ENCODE measurements around the gene SAMD3.
"Not testable (repeated sequence)": the region's sequence is repeated elsewhere in the genome, so short reads cannot be mapped to it uniquely, and the experiment has no call there.

SAMD3 gene

GRCh38 chr6:130122243-130122642, 100.5 kb downstream of the SAMD3 start:
- no peak for TF ChIP-seq CTCF (IDR thresholded peaks at IDR 0.05)
- Mint-ChIP-seq H3K4me1 (no peaks in the 10 kb centered on the region), H3K9me3 (no peaks in the 10 kb centered on the region), H3K27me3 (ENCODE audit: low read depth, poor library complexity) (no peaks in the 10 kb centered on the region), H3K4me3 (no peak overlapping the region), H3K27ac (no peak overlapping the region), H3K36me3 (ENCODE audit: low read depth) (peaks cover 15% of the 10 kb centered on the region)
- no peak for DNase-seq

DNA sequence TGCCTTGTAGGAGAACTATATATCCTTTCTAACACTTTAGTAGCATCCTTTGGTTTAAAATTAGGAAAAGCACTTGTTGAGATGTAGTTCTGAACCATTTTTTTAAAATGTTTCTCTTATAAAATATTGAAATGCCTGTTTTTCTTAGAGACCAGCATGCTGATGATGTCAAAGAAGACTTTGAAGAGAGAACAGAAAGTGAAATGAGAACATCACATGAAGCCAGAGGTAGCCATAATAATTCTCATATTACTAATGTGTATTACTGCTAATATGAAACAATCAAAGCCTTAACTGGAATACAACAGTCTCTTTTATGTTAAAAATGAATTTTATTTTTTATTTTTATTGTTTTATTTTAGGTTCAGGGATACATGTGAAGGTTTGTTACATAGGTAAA, 102.0 kb downstream of the SAMD3 start:
- Mint-ChIP-seq H3K36me3 (ENCODE audit: low read depth) (peaks cover 18% of the 10 kb centered on the region), H3K4me3 (no peak overlapping the region), H3K27ac (no peak overlapping the region)

GRCh38 chr6:130119211-130119610, 103.5 kb downstream of the SAMD3 start:
- DNase-seq: no peak
- Mint-ChIP-seq H3K27me3 (ENCODE audit: low read depth, poor library complexity) (no peaks in the 10 kb centered on the region), H3K4me3 (no peak overlapping the region), H3K36me3 (ENCODE audit: low read depth) (peaks cover 12% of the 10 kb centered on the region), H3K27ac (no peak overlapping the region), H3K9me3 (no peaks in the 10 kb centered on the region), H3K4me1 (peaks cover 6% of the 10 kb centered on the region)
- TF ChIP-seq CTCF (IDR thresholded peaks at IDR 0.05): no peak

More for the DNA sequence above, 102.0 kb downstream of the SAMD3 start:
- H3K9me3 Mint-ChIP-seq: no peaks in the 10 kb centered on the region
- no peak for TF ChIP-seq CTCF (IDR thresholded peaks at IDR 0.05)
- H3K4me1 Mint-ChIP-seq: no peaks in the 10 kb centered on the region
- DNase-seq: no peak
- H3K27me3 Mint-ChIP-seq (ENCODE audit: low read depth, poor library complexity): no peaks in the 10 kb centered on the region

GRCh38 chr6:130118236-130118635, 104.5 kb downstream of the SAMD3 start:
- Mint-ChIP-seq H3K36me3 (ENCODE audit: low read depth) (peaks cover 12% of the 10 kb centered on the region), H3K9me3 (no peaks in the 10 kb centered on the region), H3K4me1 (peaks cover 10% of the 10 kb centered on the region), H3K27ac (no peak overlapping the region), H3K27me3 (ENCODE audit: low read depth, poor library complexity) (no peaks in the 10 kb centered on the region), H3K4me3 (no peak overlapping the region)
- no peak for DNase-seq
- TF ChIP-seq CTCF (IDR thresholded peaks at IDR 0.05): no peak

DNA sequence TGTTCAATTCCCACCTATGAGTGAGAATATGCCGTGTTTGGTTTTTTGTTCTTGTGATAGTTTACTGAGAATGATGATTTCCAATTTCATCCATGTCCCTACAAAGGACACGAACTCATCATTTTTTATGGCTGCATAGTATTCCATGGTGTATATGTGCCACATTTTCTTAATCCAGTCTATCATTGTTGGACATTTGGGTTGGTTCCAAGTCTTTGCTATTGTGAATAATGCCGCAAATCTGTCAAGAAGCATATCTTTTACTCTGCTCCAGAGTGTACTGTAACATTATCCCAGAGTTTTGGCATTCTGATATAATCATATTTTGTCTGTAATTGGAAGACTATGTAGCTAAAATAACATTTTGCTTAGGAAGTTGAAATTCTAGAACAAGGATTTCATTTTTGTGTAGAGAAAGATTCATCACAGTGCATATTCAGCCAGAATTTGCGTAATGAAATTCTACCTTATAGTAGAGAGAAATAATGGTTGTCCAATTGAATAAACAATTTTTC, 105.5 kb downstream of the SAMD3 start:
- not testable (repeated sequence) for H3K4me1 Mint-ChIP-seq; H3K4me3 Mint-ChIP-seq; DNase-seq; H3K9me3 Mint-ChIP-seq; H3K27me3 Mint-ChIP-seq (ENCODE audit: low read depth, poor library complexity); H3K27ac Mint-ChIP-seq
- H3K36me3 Mint-ChIP-seq (ENCODE audit: low read depth): peaks cover 12% of the 10 kb centered on the region

DNA sequence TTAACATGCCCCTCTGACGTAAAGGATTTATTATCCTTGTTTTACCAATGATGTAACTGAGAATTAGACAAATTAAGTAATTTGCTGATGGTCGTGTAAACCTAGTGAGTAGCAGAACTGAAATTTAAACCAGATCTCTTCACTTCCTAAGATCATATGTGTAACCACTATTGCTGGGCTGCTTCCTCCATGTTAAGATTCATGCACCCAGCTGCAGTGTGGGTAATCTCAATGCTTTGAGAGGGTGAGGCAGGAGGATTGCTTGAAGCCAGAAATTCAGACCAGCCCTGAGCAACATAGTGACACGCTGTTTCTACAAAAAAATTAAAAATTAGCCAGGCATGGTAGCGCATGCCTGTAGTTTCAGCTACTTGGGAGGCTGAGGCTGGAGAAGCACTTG, 106.5 kb downstream of the SAMD3 start:
- no peaks in the 10 kb centered on the region for H3K9me3 Mint-ChIP-seq
- no peak for DNase-seq
- no peak overlapping the region for H3K27ac Mint-ChIP-seq
- H3K36me3 Mint-ChIP-seq (ENCODE audit: low read depth): peaks cover 17% of the 10 kb centered on the region
- no peaks in the 10 kb centered on the region for H3K27me3 Mint-ChIP-seq (ENCODE audit: low read depth, poor library complexity)
- peaks cover 10% of the 10 kb centered on the region for H3K4me1 Mint-ChIP-seq
- no peak for TF ChIP-seq CTCF (IDR thresholded peaks at IDR 0.05)
- H3K4me3 Mint-ChIP-seq: no peak overlapping the region

Data from nephron progenitor cell (in vitro differentiated cells).